Panc1 (cell line): ENCODE data around the gene AKAP8L. TPM values are rescaled to one million over a fixed set of nuclear protein-coding genes. Genes with fewer than 3 reads are reported as not detected.

ENCODE experiments used
- ATAC-seq: fragments of 200-7000 bp; cut with Tn5 transposase; 2 replicates; pipeline ENCODE4 v1.9.1; 2020; ENCODE audit warnings: mild to moderate bottlenecking, moderate library complexity
- BruUV-seq: library from RNA; stranded (reverse); fragments of 400-500 nt; replicated peaks from 2 replicates; lab custom pipeline; 2021; lab: Mats Ljungman, UMichigan
- CTCF ChIA-PET: fragments of 300-600 bp; sonication (Branson Sonifier 250); formaldehyde crosslinking; loops from one replicate; lab custom pipeline; 2022; ENCODE audit warnings: antibody characterized with exemption; lab: Charles Lee
- POLR2A ChIA-PET: fragments of 300-600 bp; sonication (Branson Sonifier 250); formaldehyde crosslinking; loops from one replicate; lab custom pipeline; 2022; ENCODE audit warnings: antibody characterized with exemption; lab: Charles Lee
- DNase-seq: peaks from one replicate; pipeline ENCODE4 v3.0.0-alpha.2; 2010; ENCODE audit warnings: low read depth, low spot score
- H3K27ac ChIP-seq: 2 replicates; pipeline ENCODE4 v1.5.1; 2011; ENCODE audit warnings: mild to moderate bottlenecking, low read length, inconsistent platforms
- H3K27me3 ChIP-seq: fragments of 200-500 bp; sonication (Bioruptor generic); 2 replicates; pipeline ENCODE4 v1.6.0; 2014; ENCODE audit warnings: low read length, inconsistent platforms; ENCODE audit not compliant: control insufficient read depth, insufficient read depth
- H3K36me3 ChIP-seq: fragments of 200-500 bp; sonication (Bioruptor generic); 2 replicates; pipeline ENCODE4 v1.5.1; 2014; ENCODE audit warnings: inconsistent platforms, mild to moderate bottlenecking, low read length, moderate library complexity; ENCODE audit not compliant: control insufficient read depth, insufficient read depth
- H3K4me1 ChIP-seq: 2 replicates; pipeline ENCODE4 v1.5.1; 2011; ENCODE audit warnings: inconsistent platforms, mild to moderate bottlenecking, low read length, moderate library complexity; ENCODE audit not compliant: control insufficient read depth, insufficient read depth
- H3K4me3 ChIP-seq, 2 experiments: 2 replicates each; pipeline ENCODE4 v1.5.1; 2011 to 2012; ENCODE audit warnings: low read depth in 2 of 2, low read length in 2 of 2, mild to moderate bottlenecking in 2 of 2, inconsistent platforms in 1 of 2, moderate library complexity in 1 of 2
- H3K9me3 ChIP-seq: fragments of 200-500 bp; sonication (Bioruptor generic); 2 replicates; pipeline ENCODE4 v1.5.1; 2014; ENCODE audit warnings: low read depth, mild to moderate bottlenecking, inconsistent platforms, low read length, moderate library complexity; ENCODE audit not compliant: control insufficient read depth, insufficient read depth
- POLR2AphosphoS5 ChIP-seq: IDR thresholded peaks from 2 replicates; pipeline ENCODE4 v1.6.1; 2012; ENCODE audit warnings: mild to moderate bottlenecking, low read depth, low read length, moderate library complexity
- SIN3A ChIP-seq: IDR thresholded peaks from 2 replicates; pipeline ENCODE4 v1.6.1; 2012; ENCODE audit warnings: low read depth, mild to moderate bottlenecking, low read length, moderate library complexity, borderline replicate concordance; ENCODE audit not compliant: insufficient read depth
- TCF7L2 ChIP-seq: IDR thresholded peaks from 2 replicates; pipeline ENCODE4 v1.6.1; 2011; ENCODE audit warnings: mild to moderate bottlenecking, low read depth, low read length, inconsistent platforms
- in situ Hi-C: cut with HindIII; loops from 2 replicates; pipeline ENCODE4 v1.10.0; 2016; ENCODE audit warnings: low sequenced_read_pairs, low pct_unique_long_range_greater_than_20kb
- intact Hi-C: fragments of 100-400 bp; cut with micrococcal nuclease; formaldehyde crosslinking; loops from one replicate; pipeline ENCODE4 v1.10.0; 2022; ENCODE audit not compliant: unreplicated experiment
- total RNA-seq: library from RNA; stranded (reverse); gene quantifications from one replicate; pipeline ENCODE4 v1.2.1, GENCODE V29; 2021; ENCODE audit not compliant: unreplicated experiment
- TF ChIP-seq, protein P1 (sequence below): fragments of 450-650 bp; IDR thresholded peaks from 2 replicates; pipeline ENCODE4 v1.5.1; 2017; ENCODE audit warnings: mild to moderate bottlenecking
- TF ChIP-seq, protein P2 (sequence below), 2 experiments: IDR thresholded peaks; 2 replicates each; pipeline ENCODE4 v1.6.1; 2011 to 2012; ENCODE audit warnings: low read depth in 2 of 2, control low read depth in 1 of 2, low read length in 1 of 2, mild to moderate bottlenecking in 1 of 2, moderate library complexity in 1 of 2; ENCODE audit not compliant: insufficient read depth in 1 of 2

The AKAP8L gene
- total RNA-seq, 1 experiment from 2014 or later: 65.5 TPM

DNA sequence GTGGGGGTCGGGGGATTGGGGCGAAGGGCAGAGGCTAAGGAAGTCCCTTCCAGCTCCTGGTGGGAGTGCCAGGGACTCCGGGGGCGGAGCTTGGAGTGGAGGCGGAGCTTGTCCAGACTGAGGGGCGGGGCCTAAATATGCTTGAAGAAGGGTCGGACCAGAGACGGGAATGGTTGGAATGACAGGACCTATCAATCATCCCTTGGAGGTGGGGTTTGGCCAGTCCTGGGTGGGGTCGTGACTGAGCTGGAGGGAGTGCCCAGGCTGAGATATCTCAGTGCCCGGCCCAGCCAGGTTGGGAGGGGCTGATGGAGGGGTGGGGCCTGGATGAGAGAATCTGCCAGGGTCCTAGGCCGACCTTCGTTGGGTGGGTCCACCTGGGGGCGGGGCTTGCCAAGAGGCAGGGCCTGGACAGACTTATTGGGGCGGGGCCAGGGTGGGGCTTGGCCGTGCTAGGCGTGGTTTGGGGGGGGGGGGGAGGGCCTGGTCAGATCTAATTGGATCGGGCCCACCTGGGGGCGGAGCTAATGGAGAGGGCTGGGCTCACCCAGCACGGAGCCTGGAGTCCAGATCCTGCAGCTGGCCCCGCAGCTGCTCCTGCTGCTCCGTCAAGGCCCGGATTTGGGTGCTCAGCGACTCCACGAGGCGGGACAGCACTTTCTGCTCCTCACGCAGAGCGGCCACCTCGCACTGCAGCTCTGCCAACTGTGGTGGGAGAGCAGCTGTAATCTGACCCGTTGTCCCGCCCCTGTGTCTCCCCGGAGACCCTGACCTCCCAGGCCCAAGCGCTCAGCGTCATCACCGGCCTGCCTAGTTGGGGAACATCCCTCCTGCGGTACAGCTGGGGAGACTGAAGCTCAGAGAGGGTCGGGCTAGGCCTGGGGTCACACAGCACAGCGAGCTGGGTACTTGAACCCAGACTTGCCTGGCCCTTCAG, 33.6 kb upstream of the AKAP8L start:
- TF ChIP-seq SIN3A (no peak), TCF7L2 (no peak), POLR2AphosphoS5 (no peak)
- TF ChIP-seq, protein P1, sequence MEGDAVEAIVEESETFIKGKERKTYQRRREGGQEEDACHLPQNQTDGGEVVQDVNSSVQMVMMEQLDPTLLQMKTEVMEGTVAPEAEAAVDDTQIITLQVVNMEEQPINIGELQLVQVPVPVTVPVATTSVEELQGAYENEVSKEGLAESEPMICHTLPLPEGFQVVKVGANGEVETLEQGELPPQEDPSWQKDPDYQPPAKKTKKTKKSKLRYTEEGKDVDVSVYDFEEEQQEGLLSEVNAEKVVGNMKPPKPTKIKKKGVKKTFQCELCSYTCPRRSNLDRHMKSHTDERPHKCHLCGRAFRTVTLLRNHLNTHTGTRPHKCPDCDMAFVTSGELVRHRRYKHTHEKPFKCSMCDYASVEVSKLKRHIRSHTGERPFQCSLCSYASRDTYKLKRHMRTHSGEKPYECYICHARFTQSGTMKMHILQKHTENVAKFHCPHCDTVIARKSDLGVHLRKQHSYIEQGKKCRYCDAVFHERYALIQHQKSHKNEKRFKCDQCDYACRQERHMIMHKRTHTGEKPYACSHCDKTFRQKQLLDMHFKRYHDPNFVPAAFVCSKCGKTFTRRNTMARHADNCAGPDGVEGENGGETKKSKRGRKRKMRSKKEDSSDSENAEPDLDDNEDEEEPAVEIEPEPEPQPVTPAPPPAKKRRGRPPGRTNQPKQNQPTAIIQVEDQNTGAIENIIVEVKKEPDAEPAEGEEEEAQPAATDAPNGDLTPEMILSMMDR: no peak
- TF ChIP-seq, protein P2, sequence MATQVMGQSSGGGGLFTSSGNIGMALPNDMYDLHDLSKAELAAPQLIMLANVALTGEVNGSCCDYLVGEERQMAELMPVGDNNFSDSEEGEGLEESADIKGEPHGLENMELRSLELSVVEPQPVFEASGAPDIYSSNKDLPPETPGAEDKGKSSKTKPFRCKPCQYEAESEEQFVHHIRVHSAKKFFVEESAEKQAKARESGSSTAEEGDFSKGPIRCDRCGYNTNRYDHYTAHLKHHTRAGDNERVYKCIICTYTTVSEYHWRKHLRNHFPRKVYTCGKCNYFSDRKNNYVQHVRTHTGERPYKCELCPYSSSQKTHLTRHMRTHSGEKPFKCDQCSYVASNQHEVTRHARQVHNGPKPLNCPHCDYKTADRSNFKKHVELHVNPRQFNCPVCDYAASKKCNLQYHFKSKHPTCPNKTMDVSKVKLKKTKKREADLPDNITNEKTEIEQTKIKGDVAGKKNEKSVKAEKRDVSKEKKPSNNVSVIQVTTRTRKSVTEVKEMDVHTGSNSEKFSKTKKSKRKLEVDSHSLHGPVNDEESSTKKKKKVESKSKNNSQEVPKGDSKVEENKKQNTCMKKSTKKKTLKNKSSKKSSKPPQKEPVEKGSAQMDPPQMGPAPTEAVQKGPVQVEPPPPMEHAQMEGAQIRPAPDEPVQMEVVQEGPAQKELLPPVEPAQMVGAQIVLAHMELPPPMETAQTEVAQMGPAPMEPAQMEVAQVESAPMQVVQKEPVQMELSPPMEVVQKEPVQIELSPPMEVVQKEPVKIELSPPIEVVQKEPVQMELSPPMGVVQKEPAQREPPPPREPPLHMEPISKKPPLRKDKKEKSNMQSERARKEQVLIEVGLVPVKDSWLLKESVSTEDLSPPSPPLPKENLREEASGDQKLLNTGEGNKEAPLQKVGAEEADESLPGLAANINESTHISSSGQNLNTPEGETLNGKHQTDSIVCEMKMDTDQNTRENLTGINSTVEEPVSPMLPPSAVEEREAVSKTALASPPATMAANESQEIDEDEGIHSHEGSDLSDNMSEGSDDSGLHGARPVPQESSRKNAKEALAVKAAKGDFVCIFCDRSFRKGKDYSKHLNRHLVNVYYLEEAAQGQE (IDR thresholded peaks at IDR 0.05; ENCODE audit: insufficient read depth in 1 of 2, low read depth in 2 of 2, low read length in 1 of 2): no peak
- in situ Hi-C loops: no loop called here
- Histone ChIP-seq H3K27ac (no peak overlapping the region), H3K27me3 (no peaks in the 10 kb centered on the region), H3K9me3 (no peaks in the 10 kb centered on the region), H3K36me3 (no peaks in the 10 kb centered on the region), H3K4me3 (no peak overlapping the region; a peak in 1 of 4 replicates), H3K4me1 (no peaks in the 10 kb centered on the region; the same call in 1 of the 2 replicates)
- intact Hi-C loops: no loop called here
- POLR2A ChIA-PET: no interaction called here
- CTCF ChIA-PET: interaction anchor here (0.6 to 0.7 kb wide), 2 partner anchors 99 to 103 kb away, joined by 3 read pairs; no protein-coding TSS in a partner anchor
- ATAC-seq (peak; percentile 36), DNase-seq (no peak)
- BruUV-seq: no TSS peak

DNA sequence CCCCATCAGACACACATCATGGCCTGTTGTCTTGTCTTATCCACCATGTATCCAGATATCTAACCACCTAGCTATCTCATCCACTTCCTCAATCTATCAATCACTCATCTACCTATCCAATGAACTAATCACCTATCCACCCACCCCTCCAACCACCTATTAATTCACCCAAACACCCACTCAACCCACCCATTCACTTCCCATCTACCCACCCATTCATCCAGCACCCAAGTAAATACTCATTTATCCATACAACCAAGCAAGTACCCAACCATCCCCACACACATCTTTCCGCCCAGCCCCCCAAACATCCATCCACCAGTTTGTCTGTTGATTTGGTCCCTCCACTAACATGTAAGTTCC, 31.7 kb upstream of the AKAP8L start:
- no peaks in the 10 kb centered on the region for H3K27me3 ChIP-seq
- ChIA-PET POLR2A (interaction anchor here (0.6 kb wide), 1 partner anchor 1002 kb away, joined by 15 read pairs; no protein-coding TSS in a partner anchor), CTCF (no interaction called here)
- in situ Hi-C loops (no loop called here), intact Hi-C loops (no loop called here)
- H3K4me3 ChIP-seq: no peak overlapping the region; a peak in 1 of 4 replicates
- H3K4me1 ChIP-seq: no peaks in the 10 kb centered on the region; the same call in 1 of the 2 replicates
- no TSS peak for BruUV-seq
- no peaks in the 10 kb centered on the region for H3K9me3 ChIP-seq
- ATAC-seq (no peak), DNase-seq (no peak)
- no peak overlapping the region for H3K27ac ChIP-seq
- TF ChIP-seq TCF7L2: no peak
- no peak for TF ChIP-seq POLR2AphosphoS5
- TF ChIP-seq SIN3A: no peak
- TF ChIP-seq, protein P1: no peak
- TF ChIP-seq, protein P2 (IDR thresholded peaks at IDR 0.05; ENCODE audit: insufficient read depth in 1 of 2, low read depth in 2 of 2, low read length in 1 of 2): no peak
- no peaks in the 10 kb centered on the region for H3K36me3 ChIP-seq
